ENCODE data around the gene PHIP.

PHIP gene

GRCh38 chr6:79048611-79049010 lies 29.4 kb downstream of the PHIP start:
- Histone ChIP-seq H3K9ac (no peak overlapping the region), H3K9me3 (ENCODE audit: control insufficient read depth, low read length) (no peaks in the 10 kb centered on the region), H3K27me3 (ENCODE audit: control insufficient read depth, insufficient read depth, low read length) (no peaks in the 10 kb centered on the region), H2AFZ (no peak overlapping the region), H3K4me2 (ENCODE audit: low read length) (no peak overlapping the region), H3K4me1 (no peaks in the 10 kb centered on the region), H3K27ac (no peak overlapping the region), H3K4me3 (ENCODE audit: low read depth, low read length) (no peak overlapping the region), H3K79me2 (peaks cover 9% of the 10 kb centered on the region), H3K36me3 (ENCODE audit: control insufficient read depth, insufficient read depth, low read length) (no peaks in the 10 kb centered on the region)
- TF ChIP-seq CTCF (IDR thresholded peaks at IDR 0.05): no peak

GRCh38 chr6:79047072-79047471 lies 31.0 kb downstream of the PHIP start:
- Histone ChIP-seq H3K4me1 (no peaks in the 10 kb centered on the region), H3K9ac (no peak overlapping the region), H3K9me3 (ENCODE audit: control insufficient read depth, low read length) (no peaks in the 10 kb centered on the region), H3K79me2 (peaks cover 2% of the 10 kb centered on the region), H3K27me3 (ENCODE audit: control insufficient read depth, insufficient read depth, low read length) (no peaks in the 10 kb centered on the region), H3K4me2 (ENCODE audit: low read length) (no peak overlapping the region), H3K4me3 (ENCODE audit: low read depth, low read length) (no peak overlapping the region), H3K27ac (no peak overlapping the region), H2AFZ (no peak overlapping the region), H3K36me3 (ENCODE audit: control insufficient read depth, insufficient read depth, low read length) (no peaks in the 10 kb centered on the region)
- no peak for TF ChIP-seq CTCF (IDR thresholded peaks at IDR 0.05)

GRCh38 chr6:79045966-79046365 lies 32.1 kb downstream of the PHIP start:
- Histone ChIP-seq H3K4me3 (ENCODE audit: low read depth, low read length) (no peak overlapping the region), H3K9ac (no peak overlapping the region), H3K9me3 (ENCODE audit: control insufficient read depth, low read length) (no peaks in the 10 kb centered on the region), H3K79me2 (peaks cover 2% of the 10 kb centered on the region), H3K4me2 (ENCODE audit: low read length) (no peak overlapping the region), H2AFZ (no peak overlapping the region), H3K4me1 (no peaks in the 10 kb centered on the region), H3K27me3 (ENCODE audit: control insufficient read depth, insufficient read depth, low read length) (no peaks in the 10 kb centered on the region), H3K36me3 (ENCODE audit: control insufficient read depth, insufficient read depth, low read length) (no peaks in the 10 kb centered on the region), H3K27ac (no peak overlapping the region)
- no peak for TF ChIP-seq CTCF (IDR thresholded peaks at IDR 0.05)

- Histone ChIP-seq H3K79me2 (peaks cover 2% of the 10 kb centered on the region), H3K4me1 (no peaks in the 10 kb centered on the region), H3K27ac (no peak overlapping the region), H3K4me3 (ENCODE audit: low read depth, low read length) (no peak overlapping the region), H3K27me3 (ENCODE audit: control insufficient read depth, insufficient read depth, low read length) (no peaks in the 10 kb centered on the region), H3K4me2 (ENCODE audit: low read length) (no peak overlapping the region), H2AFZ (no peak overlapping the region), H3K9ac (no peak overlapping the region), H3K36me3 (ENCODE audit: control insufficient read depth, insufficient read depth, low read length) (no peaks in the 10 kb centered on the region), H3K9me3 (ENCODE audit: control insufficient read depth, low read length) (no peaks in the 10 kb centered on the region)
- no peak for TF ChIP-seq CTCF (IDR thresholded peaks at IDR 0.05)
Measured at GRCh38 chr6:79042799-79043126, 35.3 kb downstream of the PHIP start.

- Histone ChIP-seq H3K4me1 (no peaks in the 10 kb centered on the region), H3K27ac (no peak overlapping the region), H3K36me3 (ENCODE audit: control insufficient read depth, insufficient read depth, low read length) (no peaks in the 10 kb centered on the region), H3K9me3 (ENCODE audit: control insufficient read depth, low read length) (no peaks in the 10 kb centered on the region), H3K4me3 (ENCODE audit: low read depth, low read length) (no peak overlapping the region), H3K9ac (no peak overlapping the region), H3K79me2 (peaks cover 2% of the 10 kb centered on the region), H3K4me2 (ENCODE audit: low read length) (no peak overlapping the region), H2AFZ (no peak overlapping the region), H3K27me3 (ENCODE audit: control insufficient read depth, insufficient read depth, low read length) (no peaks in the 10 kb centered on the region)
- no peak for TF ChIP-seq CTCF (IDR thresholded peaks at IDR 0.05)
Measured at GRCh38 chr6:79042088-79042798, 35.8 kb downstream of the PHIP start.

All from parathyroid adenoma (tissue), 2 donors.